HTR-8/SVneo (cell line): ENCODE measurements around the gene PSMB9.

Source experiments
- DNase-seq: peaks from one replicate; pipeline ENCODE4 v3.0.0; 2011; ENCODE audit warnings: low spot score, mixed read lengths; ENCODE audit not compliant: insufficient read length
- FAIRE-seq: peaks from 2 replicates; lab custom pipeline; 2011; peaks lifted over from hg19 to GRCh38; lab: Jason Lieb, UNC

The PSMB9 gene

GRCh38 chr6:32889533-32889932, 35.5 kb downstream of the PSMB9 start:
- no peak for FAIRE-seq
- no peak for DNase-seq

GRCh38 chr6:32890831-32891230, 36.8 kb downstream of the PSMB9 start:
- FAIRE-seq (no peak), DNase-seq (no peak)

- FAIRE-seq: peak; percentile 80
- peak; percentile 98 for DNase-seq
Observed at GRCh38 chr6:32894085-32895005, 40.4 kb downstream of the PSMB9 start.

DNA sequence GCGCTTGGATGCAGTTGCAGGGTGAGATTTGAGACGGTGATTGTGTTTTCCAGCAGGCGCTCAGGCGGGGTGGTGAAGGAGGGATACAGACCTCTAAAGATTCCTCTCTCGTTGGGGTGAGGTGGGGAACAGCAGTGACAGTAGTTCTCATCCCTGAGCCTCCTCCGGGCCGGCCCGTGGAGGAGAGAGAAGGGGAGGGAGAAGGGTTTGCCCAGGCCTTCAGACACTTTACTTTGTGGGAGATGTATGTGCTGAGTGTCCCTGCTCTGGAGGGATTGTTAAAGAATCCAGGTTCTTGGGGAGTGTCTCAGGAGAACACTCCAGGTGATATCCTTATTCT, 41.0 kb downstream of the PSMB9 start:
- DNase-seq (no peak), FAIRE-seq (no peak)

GRCh38 chr6:32903952-32904351, 50.0 kb downstream of the PSMB9 start:
- FAIRE-seq: no peak
- DNase-seq: no peak

GRCh38 chr6:32905078-32905477, 51.1 kb downstream of the PSMB9 start:
- DNase-seq (no peak), FAIRE-seq (no peak)

DNA sequence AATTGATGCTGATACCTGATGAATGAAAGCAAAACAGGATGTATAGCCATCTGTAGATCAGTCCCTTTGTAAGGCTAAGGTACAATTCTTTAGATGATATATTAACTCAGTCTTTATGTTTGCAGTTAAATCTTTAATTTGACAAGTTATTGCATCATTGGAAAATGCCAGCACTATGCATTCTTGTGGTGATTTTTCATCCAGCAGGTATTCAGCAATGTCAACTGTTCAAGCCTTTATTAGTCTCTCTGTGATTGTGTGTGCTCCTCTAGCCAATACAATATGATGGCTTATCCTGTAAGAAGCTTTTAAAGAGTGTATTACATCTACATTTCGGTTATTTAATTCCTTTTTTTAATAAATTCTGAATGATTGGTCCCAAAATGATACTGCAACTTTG, 52.5 kb downstream of the PSMB9 start:
- DNase-seq: no peak

DNA sequence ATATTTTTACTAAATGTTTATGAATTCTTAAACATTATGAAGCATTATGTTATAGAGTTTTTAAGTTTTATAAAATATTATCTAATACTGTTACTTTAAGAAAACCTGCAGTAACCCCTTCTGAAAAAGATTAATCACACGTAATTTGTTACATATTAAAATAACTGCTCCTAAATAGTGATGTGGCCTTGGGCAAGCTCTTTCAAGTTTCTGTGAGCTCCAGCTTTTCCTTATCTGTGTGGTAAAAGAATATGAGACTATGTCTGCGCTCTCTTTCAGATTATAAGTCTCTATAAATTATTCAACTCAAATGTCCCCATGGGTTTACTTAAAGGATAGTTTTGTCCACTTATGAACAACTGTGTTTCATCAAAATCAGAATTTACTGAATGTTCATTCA, 54.9 kb downstream of the PSMB9 start:
- FAIRE-seq (no peak), DNase-seq (no peak)

More for the DNA sequence above, 52.5 kb downstream of the PSMB9 start:
- no peak for FAIRE-seq
